Glomerular visceral epithelial cell (primary cell): ENCODE measurements around the gene CYP51A1.
"Not testable (repeated sequence)": the region's sequence is repeated elsewhere in the genome, so short reads cannot be mapped to it uniquely, and the experiment has no call there.

ENCODE experiments used
- DNase-seq: peaks from one replicate; pipeline ENCODE4 v3.0.0-alpha.2; 2016; ENCODE audit errors: extremely low spot score

Gene CYP51A1

DNA sequence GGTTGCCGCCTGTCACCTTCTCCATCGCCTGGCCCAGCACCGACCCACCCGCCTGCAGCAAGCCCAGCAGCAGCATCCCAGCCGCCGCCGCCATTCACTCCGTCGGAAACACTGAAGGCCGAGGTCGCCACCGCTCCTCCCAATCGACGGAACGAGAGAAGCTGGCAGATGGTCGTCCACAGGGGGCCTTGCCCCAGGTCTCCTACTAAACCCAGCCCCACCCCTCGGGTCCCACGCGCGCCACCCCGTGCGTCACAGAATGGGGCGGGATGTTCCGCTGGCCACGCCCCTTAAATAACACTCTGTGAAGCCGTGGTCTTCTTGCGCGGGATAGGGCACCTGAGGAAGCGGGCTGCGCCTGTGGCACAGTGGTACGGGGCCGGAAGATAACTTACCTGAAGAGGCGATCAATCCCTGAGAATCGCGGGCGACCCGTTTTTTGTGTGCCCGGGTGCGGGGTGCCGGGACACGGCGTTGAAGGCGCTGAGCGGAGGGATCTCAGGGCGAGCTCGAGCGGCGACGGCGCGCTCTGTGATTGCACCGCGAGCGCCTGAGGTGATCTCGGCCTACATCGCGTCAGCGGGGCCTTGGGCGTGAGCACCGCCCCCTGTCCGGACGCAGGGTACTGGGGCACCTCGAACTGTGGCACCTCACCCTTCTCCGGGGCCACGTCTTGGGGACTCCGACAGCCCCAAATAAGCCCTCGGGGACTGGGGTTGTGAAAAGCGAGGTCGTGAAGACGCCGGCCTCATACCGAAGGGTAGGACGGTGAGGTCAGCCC is at the start of gene CYP51A1:
Gene CYP51A1, minus strand, starts transcription at position 207 of the 781 bp plus-strand sequence. Its CDS starts 113 bp downstream, at position 94.
- peak; percentile 89 for DNase-seq

DNA sequence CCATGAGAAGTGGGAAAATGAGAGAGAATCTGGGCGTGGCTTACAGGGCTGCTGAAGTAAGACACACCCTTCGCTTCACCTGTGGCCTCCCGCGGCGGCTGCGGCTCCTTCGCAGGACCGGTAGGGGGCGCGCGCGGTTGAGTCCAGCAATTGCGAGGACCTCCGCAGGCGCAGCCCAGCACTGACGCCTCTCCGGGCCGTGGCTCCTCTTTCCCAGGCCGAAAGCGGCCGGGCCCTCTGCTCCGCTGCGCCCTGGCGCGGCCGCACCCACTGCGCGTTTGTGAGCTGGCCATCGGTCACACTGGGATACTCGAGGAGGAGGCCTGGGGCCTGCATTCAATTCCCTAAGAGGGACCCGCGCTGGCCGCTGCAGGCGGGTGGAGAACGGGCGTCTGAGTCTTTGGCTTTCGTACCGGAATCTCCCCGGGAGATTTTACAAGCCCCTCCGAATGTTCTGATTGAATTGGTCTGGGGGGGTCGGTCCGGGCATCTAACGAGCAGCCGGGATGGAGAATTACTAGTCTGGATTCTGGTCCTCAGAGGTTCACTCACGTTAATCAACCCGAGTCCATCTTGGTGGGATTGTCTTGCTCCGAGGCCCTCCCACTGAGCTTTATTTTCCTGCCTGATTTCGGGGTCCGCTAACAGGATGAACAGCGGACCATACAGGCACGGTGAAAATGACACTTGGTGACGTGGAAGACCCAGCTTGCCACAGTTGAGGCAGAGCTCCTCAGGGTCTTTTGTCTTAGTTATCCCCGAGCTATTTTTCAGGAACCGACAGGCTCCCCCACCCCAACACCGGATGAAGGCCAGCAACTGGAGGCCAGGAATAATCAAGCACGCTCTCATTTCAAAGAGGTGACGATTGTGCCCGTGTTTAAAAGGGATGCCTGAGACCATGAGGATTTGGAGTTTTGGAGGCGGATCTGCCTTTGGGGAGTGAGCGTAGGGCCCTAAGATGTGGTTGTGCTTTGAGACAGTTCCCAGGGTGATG is 44.9 kb upstream of the CYP51A1 start, which contains the start of gene LRRD1:
Gene LRRD1, minus strand, starts transcription at position 215 of the 997 bp plus-strand sequence. CDS start 13,940 bp downstream, outside the sequence.
- peak; percentile 79 for DNase-seq

DNA sequence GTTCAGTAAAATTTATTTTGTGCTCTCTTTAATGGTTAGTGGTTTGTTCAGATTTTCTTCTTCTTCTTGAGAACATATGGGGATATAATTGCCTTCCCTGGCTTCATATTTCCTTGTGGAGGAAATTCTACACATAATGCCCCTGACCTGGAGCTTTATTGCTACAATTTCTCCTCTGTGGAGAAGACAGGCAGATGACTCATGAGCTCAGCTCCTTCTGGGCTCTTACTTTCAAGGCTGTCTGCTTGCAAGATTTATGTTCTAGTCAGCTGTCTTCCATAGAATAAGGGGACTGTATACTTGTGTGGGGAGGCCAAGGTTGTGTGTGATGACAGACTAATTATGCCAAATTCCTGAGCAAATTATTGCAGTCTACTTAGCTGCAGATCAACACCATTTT is 43.1 kb upstream of the CYP51A1 start:
- peak; percentile 25 for DNase-seq

- not testable (repeated sequence) for DNase-seq
These were observed 35.3 kb upstream of the CYP51A1 start for GRCh38 chr7:92169529-92169928.

DNA sequence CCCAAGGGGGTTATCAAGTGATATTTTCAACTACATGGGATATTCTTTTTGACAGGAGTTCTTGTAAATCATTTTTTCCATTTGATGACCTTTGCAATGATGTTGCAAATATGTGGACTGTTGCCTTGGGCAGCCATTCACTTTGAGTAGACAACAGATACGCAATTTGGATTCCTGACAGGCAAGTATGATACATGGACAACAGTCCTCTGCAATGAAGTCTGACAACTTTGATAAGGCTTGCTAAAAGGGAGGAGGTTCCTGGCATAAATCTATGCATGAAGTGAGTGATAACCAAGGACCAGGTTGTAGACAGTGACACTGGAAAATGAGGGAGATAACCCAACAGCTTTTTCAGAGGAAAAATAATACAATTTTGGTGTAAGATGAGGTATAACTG is 27.0 kb upstream of the CYP51A1 start:
- DNase-seq = no peak

DNA sequence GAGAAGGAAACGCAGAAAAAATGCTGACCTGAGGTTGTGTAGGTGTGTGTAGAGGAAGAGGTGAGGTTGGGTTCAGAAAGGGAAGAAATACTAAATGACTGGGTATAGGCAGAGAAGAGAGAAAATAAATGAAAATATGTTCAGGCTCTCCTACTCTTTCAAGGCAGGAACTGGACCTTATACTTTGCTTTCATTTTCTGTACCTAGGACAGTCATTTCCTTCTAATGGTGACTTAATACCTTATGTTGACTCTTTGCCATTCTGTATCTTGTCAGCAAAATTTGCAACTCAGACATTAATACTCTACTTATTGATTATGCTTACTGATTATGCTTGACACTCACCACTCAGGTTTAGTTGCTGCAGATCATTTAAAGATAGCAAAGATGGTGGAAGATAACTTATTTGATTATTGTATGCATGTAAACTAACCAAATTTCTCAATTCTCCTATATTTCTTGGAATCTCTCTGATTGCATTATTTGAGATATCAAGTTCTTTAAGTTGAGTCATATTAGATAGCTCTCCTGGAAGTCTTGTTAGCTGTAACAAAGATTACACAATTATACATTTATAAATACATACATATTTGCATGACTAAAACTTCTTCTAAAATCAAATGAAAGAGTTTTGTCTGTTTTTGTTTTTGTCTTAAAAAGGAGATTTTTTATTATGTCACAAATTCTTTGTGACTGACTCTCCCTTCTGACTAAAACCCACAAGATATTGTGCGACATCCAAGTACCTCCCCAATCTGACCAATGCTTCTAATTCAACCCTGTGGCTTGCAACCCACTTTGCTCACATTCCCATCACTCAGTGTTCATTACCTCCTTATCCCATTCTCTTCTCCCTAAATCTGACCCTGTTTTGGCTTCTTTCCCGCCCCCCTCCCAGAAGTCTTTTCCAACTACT is 24.6 kb upstream of the CYP51A1 start:
- peak; percentile 41 for DNase-seq

GRCh38 chr7:92156990-92157389 is 22.7 kb upstream of the CYP51A1 start:
- DNase-seq = no peak

- no peak for DNase-seq
These were observed 20.9 kb upstream of the CYP51A1 start for GRCh38 chr7:92155108-92155739.

GRCh38 chr7:92150450-92151017 is 16.3 kb upstream of the CYP51A1 start:
- no peak for DNase-seq

- DNase-seq = no peak
These were observed 15.5 kb upstream of the CYP51A1 start for GRCh38 chr7:92149736-92150239.

- DNase-seq = not testable (repeated sequence)
These were observed 9.1 kb upstream of the CYP51A1 start for GRCh38 chr7:92143192-92143880.

GRCh38 chr7:92142791-92143190 is 8.5 kb upstream of the CYP51A1 start:
- DNase-seq = not testable (repeated sequence)

DNA sequence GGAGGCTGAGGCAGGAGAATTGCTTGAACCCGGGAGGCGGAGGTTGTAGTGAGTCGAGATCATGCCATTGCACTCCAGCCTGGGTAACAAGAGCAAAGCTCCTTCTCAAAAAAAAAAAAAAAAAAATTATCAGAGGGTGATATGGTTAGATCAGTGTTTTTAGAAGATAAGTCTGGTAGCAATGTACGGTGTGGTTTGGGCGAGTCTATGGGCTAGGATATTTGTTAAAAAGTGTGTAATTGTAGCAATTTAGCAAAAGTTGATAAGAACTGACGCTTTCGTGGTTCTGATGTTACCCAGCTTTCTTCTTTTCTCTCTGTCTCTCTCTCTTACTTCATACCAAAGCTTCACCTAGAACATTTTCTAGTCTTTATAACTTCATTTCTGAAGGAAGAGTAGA is 6.9 kb upstream of the CYP51A1 start:
- DNase-seq = no peak

DNA sequence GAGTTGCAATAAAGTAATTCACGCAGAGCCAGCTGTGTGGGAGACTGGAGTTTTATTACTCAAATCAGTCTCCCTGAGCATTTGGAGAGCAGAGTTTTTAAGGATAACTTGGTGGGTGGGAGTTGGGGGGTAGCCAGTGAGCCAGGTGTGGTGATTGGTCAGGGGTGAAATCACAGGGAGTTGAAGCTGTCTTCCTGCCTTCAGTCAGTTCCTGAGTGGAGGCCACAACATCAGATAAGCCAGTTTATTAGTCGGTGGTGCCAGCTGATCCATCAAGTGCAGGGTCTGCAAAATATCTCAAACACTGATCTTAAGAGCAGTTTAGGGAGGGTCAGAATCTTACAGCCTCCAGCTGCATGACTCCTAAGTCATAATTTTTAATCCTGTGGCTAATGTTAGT is 3.3 kb upstream of the CYP51A1 start:
- DNase-seq = no peak

DNA sequence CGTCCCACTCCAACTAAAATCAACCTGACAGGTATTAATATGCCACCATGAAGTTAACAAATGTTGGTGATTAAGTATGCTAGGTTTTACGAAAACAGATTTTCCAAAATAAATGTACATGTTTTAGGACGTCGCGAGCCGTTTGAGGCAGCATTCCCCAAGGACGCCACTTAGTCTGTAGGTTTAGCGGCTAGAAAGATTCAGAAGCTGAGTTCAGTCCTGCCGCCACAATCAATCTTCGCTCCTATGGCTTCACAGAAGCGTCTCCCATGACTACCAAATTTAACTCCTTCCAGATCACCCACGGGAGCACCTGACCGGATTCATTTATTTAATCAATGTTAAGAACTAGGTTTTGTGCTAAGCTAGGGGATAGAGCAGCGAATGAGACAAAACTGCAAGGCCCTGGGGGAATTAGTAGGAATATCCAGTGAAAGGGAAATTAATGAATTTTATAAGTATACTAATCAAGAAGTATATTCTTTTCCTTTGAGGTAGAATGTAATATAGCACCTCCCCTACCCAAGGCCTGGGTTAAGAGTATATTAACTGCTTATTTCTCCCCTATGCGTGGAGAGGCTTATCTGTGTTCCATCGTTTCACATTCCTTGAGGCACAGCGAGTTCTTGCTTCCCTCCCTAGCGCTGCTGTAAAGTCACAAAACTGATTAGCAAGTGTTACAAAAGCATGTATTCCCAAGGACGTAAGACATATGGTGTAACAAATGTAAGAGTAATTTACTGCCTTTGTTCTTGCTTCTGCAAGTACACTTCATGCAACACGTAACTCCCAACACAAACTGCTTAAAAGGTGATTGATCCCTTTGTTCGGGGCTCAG is 994 bp upstream of the CYP51A1 start:
- DNase-seq = peak; percentile 21

- DNase-seq = peak; percentile 49
These were observed 473 bp downstream of the CYP51A1 start for GRCh38 chr7:92133737-92134270.

DNA sequence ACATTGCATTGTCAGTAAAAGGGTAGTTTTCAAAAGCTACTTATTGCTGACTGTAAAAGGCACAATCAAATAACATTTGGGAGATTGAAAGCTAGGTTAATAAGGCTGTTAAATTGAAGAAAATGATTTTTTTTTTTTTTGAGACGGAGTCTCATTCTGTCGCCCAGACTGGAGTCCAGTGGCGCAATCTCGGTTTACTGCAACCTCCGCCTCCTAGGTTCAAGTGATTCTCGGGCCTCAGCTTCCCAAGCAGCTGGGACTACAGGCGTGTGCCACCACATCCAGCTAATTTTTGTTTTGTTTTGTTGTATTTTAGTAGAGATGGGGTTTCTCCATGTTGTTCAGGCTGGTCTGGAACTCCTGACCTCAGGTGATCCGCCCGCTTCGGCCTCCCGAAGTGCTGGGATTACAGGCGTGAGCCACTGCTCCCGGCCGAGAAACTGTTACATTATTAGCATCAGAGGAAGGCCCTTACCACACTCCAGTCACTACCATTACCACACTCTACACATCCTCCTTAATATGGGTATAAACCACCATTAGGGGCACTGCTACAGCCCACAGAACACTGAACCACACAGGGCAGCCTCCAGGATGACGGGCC is 1.0 kb downstream of the CYP51A1 start:
- no peak for DNase-seq

GRCh38 chr7:92131764-92132330 is 2.4 kb downstream of the CYP51A1 start:
- DNase-seq = no peak
